Liver (tissue), 3 donors: Measurements from ENCODE around the gene PHLDB3.

ENCODE experiments used
- ATF3 ChIP-seq: IDR thresholded peaks from 2 replicates; pipeline ENCODE4 v1.6.1; 2016; ENCODE audit warnings: antibody characterized with exemption
- CTCF ChIP-seq: fragments of 150-350 bp; IDR thresholded peaks from 2 replicates; pipeline ENCODE4 v1.5.1; 2017; ENCODE audit warnings: improper control_type of control experiment, low read depth, low read length; ENCODE audit not compliant: missing input control
- EGR1 ChIP-seq, 2 donors: IDR thresholded peaks; 2 replicates each; pipeline ENCODE4 v1.6.1; 2016 to 2018; ENCODE audit warnings: antibody characterized with exemption in 2 of 2, low read depth in 2 of 2
- HNF4G ChIP-seq: IDR thresholded peaks from 2 replicates; pipeline ENCODE4 v1.6.1; 2016; ENCODE audit warnings: antibody characterized with exemption
- RAD21 ChIP-seq, 2 donors: IDR thresholded peaks; 2 replicates each; pipeline ENCODE4 v1.6.1; 2016; ENCODE audit warnings: antibody characterized with exemption in 2 of 2, mild to moderate bottlenecking in 2 of 2
- REST ChIP-seq: IDR thresholded peaks from 2 replicates; pipeline ENCODE4 v1.6.1; 2016; ENCODE audit warnings: antibody characterized with exemption, mild to moderate bottlenecking
- SP1 ChIP-seq: IDR thresholded peaks from 2 replicates; pipeline ENCODE4 v1.6.1; 2018; ENCODE audit warnings: antibody characterized with exemption, mild to moderate bottlenecking
- TAF1 ChIP-seq: conservative IDR thresholded peaks from 2 replicates; pipeline ENCODE4 v1.6.1; 2016; ENCODE audit warnings: antibody characterized with exemption, mild to moderate bottlenecking
- donor health status: healthy.
- donor health status: healthy.

- TF ChIP-seq CTCF (no peak), EGR1 (IDR thresholded peaks at IDR 0.05; ENCODE audit: low read depth in 2 of 2) (no peak), SP1 (no peak), ATF3 (no peak), REST (no peak), RAD21 (IDR thresholded peaks at IDR 0.05) (no peak), TAF1 (no peak), HNF4G (no peak)
These were observed 6.2 kb downstream of the PHLDB3 start for GRCh38 chr19:43498233-43498842.
